WTC11 (cell line): ENCODE results near the gene OLIG1. TPM values are rescaled to one million over a fixed set of nuclear protein-coding genes. Genes with fewer than 3 reads are reported as not detected.

Source experiments
- ATAC-seq: fragments of 200-7000 bp; cut with Tn5 transposase; 2 replicates; pipeline ENCODE4 v1.10.0; 2021; ENCODE audit warnings: mild to moderate bottlenecking, moderate library complexity
- CTCF ChIA-PET: fragments of 300-600 bp; sonication (Branson Sonifier 250); formaldehyde crosslinking; loops from one replicate; lab custom pipeline; 2021; ENCODE audit warnings: antibody characterized with exemption; lab: Charles Lee
- POLR2A ChIA-PET: fragments of 350-600 bp; sonication (Branson Sonifier 250); formaldehyde crosslinking; loops from one replicate; lab custom pipeline; 2021; ENCODE audit warnings: antibody characterized with exemption; lab: Charles Lee
- DNase-seq: peaks from one replicate; pipeline ENCODE4 v3.0.0; 2021; ENCODE audit warnings: low spot score
- H3K27ac Mint-ChIP-seq: 2 replicates; pipeline ENCODE4 v1.8.0; 2021; ENCODE audit warnings: mixed read lengths
- H3K27me3 Mint-ChIP-seq: 2 replicates; pipeline ENCODE4 v1.8.0; 2021; ENCODE audit warnings: low read depth, mild to moderate bottlenecking, moderate library complexity, mixed read lengths
- H3K36me3 Mint-ChIP-seq: 2 replicates; pipeline ENCODE4 v1.8.0; 2021; ENCODE audit warnings: mixed read lengths
- H3K4me1 Mint-ChIP-seq: 2 replicates; pipeline ENCODE4 v1.8.0; 2022; ENCODE audit warnings: mixed read lengths
- H3K4me3 Mint-ChIP-seq: 2 replicates; pipeline ENCODE4 v1.8.0; 2021; ENCODE audit warnings: mild to moderate bottlenecking, moderate library complexity, mixed read lengths
- H3K9me3 Mint-ChIP-seq: 2 replicates; pipeline ENCODE4 v1.8.0; 2021; ENCODE audit warnings: mixed read lengths
- ATF1 ChIP-seq: sonication (generic); formaldehyde crosslinking; IDR thresholded peaks from 2 replicates; pipeline ENCODE4 v1.8.1; 2023; ENCODE audit warnings: mild to moderate bottlenecking, moderate library complexity, missing genetic modification reagents
- ETV6 ChIP-seq: sonication (generic); formaldehyde crosslinking; IDR thresholded peaks from 2 replicates; pipeline ENCODE4 v1.8.1; 2022; ENCODE audit warnings: mild to moderate bottlenecking, missing genetic modification reagents
- FOXK1 ChIP-seq: sonication (generic); formaldehyde crosslinking; IDR thresholded peaks from 2 replicates; pipeline ENCODE4 v1.8.0; 2022; ENCODE audit warnings: mild to moderate bottlenecking, moderate library complexity, missing genetic modification reagents
- GABPB1 ChIP-seq: sonication (generic); formaldehyde crosslinking; IDR thresholded peaks from 2 replicates; pipeline ENCODE4 v1.8.1; 2023; ENCODE audit warnings: mild to moderate bottlenecking, missing genetic modification reagents
- GRHL2 ChIP-seq: fragments of 250-450 bp; sonication (Bioruptor Pico); IDR thresholded peaks from 2 replicates; pipeline ENCODE4 v1.8.0; 2022; ENCODE audit warnings: mild to moderate bottlenecking, moderate library complexity; ENCODE audit not compliant: insufficient replicate concordance, severe bottlenecking
- MLX ChIP-seq: sonication (generic); formaldehyde crosslinking; IDR thresholded peaks from 2 replicates; pipeline ENCODE4 v1.8.1; 2023; ENCODE audit warnings: mild to moderate bottlenecking, missing genetic modification reagents, moderate library complexity
- MYBL2 ChIP-seq: sonication (generic); formaldehyde crosslinking; IDR thresholded peaks from 2 replicates; pipeline ENCODE4 v1.8.1; 2023; ENCODE audit warnings: mild to moderate bottlenecking, moderate library complexity, missing genetic modification reagents
- NFE2L1 ChIP-seq: sonication (generic); formaldehyde crosslinking; IDR thresholded peaks from 2 replicates; pipeline ENCODE4 v1.8.1; 2023; ENCODE audit warnings: missing genetic modification reagents
- NR2C2 ChIP-seq: sonication (generic); formaldehyde crosslinking; IDR thresholded peaks from 2 replicates; pipeline ENCODE4 v1.8.0; 2022; ENCODE audit warnings: mild to moderate bottlenecking, missing genetic modification reagents
- PREB ChIP-seq: sonication (generic); formaldehyde crosslinking; IDR thresholded peaks from 2 replicates; pipeline ENCODE4 v1.8.1; 2022; ENCODE audit warnings: mild to moderate bottlenecking, missing genetic modification reagents, moderate library complexity, borderline replicate concordance
- RELA ChIP-seq: sonication (generic); formaldehyde crosslinking; IDR thresholded peaks from 2 replicates; pipeline ENCODE4 v1.8.1; 2022; ENCODE audit warnings: missing genetic modification reagents, mild to moderate bottlenecking, borderline replicate concordance
- RORB ChIP-seq: fragments of 250-450 bp; sonication (Bioruptor Pico); IDR thresholded peaks from 2 replicates; pipeline ENCODE4 v1.9.0; 2021; ENCODE audit warnings: mild to moderate bottlenecking
- SMAD4 ChIP-seq: sonication (generic); formaldehyde crosslinking; IDR thresholded peaks from 2 replicates; pipeline ENCODE4 v1.8.0; 2022; ENCODE audit warnings: mild to moderate bottlenecking, missing genetic modification reagents
- STAT6 ChIP-seq: sonication (generic); formaldehyde crosslinking; conservative IDR thresholded peaks from 2 replicates; pipeline ENCODE4 v1.8.1; 2023; ENCODE audit warnings: mild to moderate bottlenecking, low read depth, missing genetic modification reagents, moderate library complexity
- TEAD4 ChIP-seq: sonication (generic); formaldehyde crosslinking; IDR thresholded peaks from 2 replicates; pipeline ENCODE4 v1.8.0; 2022; ENCODE audit warnings: mild to moderate bottlenecking, missing genetic modification reagents
- USF1 ChIP-seq: sonication (generic); formaldehyde crosslinking; IDR thresholded peaks from 2 replicates; pipeline ENCODE4 v1.8.0; 2022; ENCODE audit warnings: mild to moderate bottlenecking, missing genetic modification reagents
- USF2 ChIP-seq: sonication (generic); formaldehyde crosslinking; IDR thresholded peaks from 2 replicates; pipeline ENCODE4 v1.8.1; 2023; ENCODE audit warnings: mild to moderate bottlenecking, missing genetic modification reagents, moderate library complexity
- ZMAT4 ChIP-seq: fragments of 250-450 bp; sonication (Bioruptor Pico); IDR thresholded peaks from 2 replicates; pipeline ENCODE4 v1.9.0; 2021; ENCODE audit warnings: mild to moderate bottlenecking
- ZNF121 ChIP-seq: sonication (generic); formaldehyde crosslinking; IDR thresholded peaks from 2 replicates; pipeline ENCODE4 v1.8.0; 2023; ENCODE audit warnings: missing genetic modification reagents
- ZNF138 ChIP-seq: sonication (generic); formaldehyde crosslinking; conservative IDR thresholded peaks from 2 replicates; pipeline ENCODE4 v1.8.1; 2022; ENCODE audit warnings: mild to moderate bottlenecking, moderate library complexity, missing genetic modification reagents
- ZNF317 ChIP-seq: sonication (generic); formaldehyde crosslinking; IDR thresholded peaks from 2 replicates; pipeline ENCODE4 v1.8.1; 2023; ENCODE audit warnings: low read depth, mild to moderate bottlenecking, moderate library complexity, missing genetic modification reagents, borderline replicate concordance
- total RNA-seq: library from RNA; stranded (reverse); gene quantifications from 3 replicates; pipeline ENCODE4 v1.2.3, GENCODE V29; 2021
- TF ChIP-seq, protein P1 (sequence below): sonication (generic); formaldehyde crosslinking; IDR thresholded peaks from 2 replicates; pipeline ENCODE4 v1.8.1; 2022; ENCODE audit warnings: missing genetic modification reagents, borderline replicate concordance
- TF ChIP-seq, protein P2 (sequence below): sonication (generic); formaldehyde crosslinking; IDR thresholded peaks from 2 replicates; pipeline ENCODE4 v1.8.0; 2022; ENCODE audit warnings: mild to moderate bottlenecking, missing genetic modification reagents

OLIG1 gene
- total RNA-seq, 1 experiment from 2014 or later = 2.1 TPM

- Mint-ChIP-seq H3K36me3 (no peaks in the 10 kb centered on the region), H3K27ac (no peak overlapping the region), H3K27me3 (peaks cover 100% of the 10 kb centered on the region), H3K4me3 (no peak overlapping the region), H3K4me1 (peaks cover 50% of the 10 kb centered on the region), H3K9me3 (no peaks in the 10 kb centered on the region)
- CTCF ChIA-PET = interaction anchor here (2.4 to 4.7 kb wide), 3 partner anchors 27 to 106 kb away, joined by 10 to 23 read pairs (median 20); no protein-coding TSS in a partner anchor
- POLR2A ChIA-PET = no interaction called here
- TF ChIP-seq, protein P1, sequence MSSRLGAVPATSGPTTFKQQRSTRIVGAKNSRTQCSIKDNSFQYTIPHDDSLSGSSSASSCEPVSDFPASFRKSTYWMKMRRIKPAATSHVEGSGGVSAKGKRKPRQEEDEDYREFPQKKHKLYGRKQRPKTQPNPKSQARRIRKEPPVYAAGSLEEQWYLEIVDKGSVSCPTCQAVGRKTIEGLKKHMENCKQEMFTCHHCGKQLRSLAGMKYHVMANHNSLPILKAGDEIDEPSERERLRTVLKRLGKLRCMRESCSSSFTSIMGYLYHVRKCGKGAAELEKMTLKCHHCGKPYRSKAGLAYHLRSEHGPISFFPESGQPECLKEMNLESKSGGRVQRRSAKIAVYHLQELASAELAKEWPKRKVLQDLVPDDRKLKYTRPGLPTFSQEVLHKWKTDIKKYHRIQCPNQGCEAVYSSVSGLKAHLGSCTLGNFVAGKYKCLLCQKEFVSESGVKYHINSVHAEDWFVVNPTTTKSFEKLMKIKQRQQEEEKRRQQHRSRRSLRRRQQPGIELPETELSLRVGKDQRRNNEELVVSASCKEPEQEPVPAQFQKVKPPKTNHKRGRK (CRISPR knock-in tag) = no peak
- no peak for TF ChIP-seq ATF1 (CRISPR knock-in tag)
- TF ChIP-seq USF1 (CRISPR knock-in tag) = no peak
- TF ChIP-seq ETV6 = no peak
- no peak for TF ChIP-seq ZMAT4 (CRISPR knock-in tag)
- no peak for TF ChIP-seq STAT6 (CRISPR knock-in tag)
- no peak for TF ChIP-seq USF2
- ATAC-seq (no peak), DNase-seq (no peak)
Measured at GRCh38 chr21:33021667-33022066, 48.3 kb upstream of the OLIG1 start.

- Mint-ChIP-seq H3K4me1 (peaks cover 55% of the 10 kb centered on the region), H3K4me3 (peak overlapping the region; percentile 77), H3K27me3 (peaks cover 100% of the 10 kb centered on the region), H3K27ac (no peak overlapping the region), H3K36me3 (no peaks in the 10 kb centered on the region), H3K9me3 (no peaks in the 10 kb centered on the region)
- CTCF ChIA-PET = interaction anchor here (1.4 to 4.7 kb wide), 5 partner anchors 28 to 175 kb away, joined by 4 to 23 read pairs (median 10); no protein-coding TSS in a partner anchor
- POLR2A ChIA-PET = no interaction called here
- ATAC-seq = no peak
- no peak for TF ChIP-seq ZMAT4 (CRISPR knock-in tag)
- no peak for TF ChIP-seq ZNF138 (CRISPR knock-in tag)
- no peak for TF ChIP-seq GABPB1
- TF ChIP-seq PREB (CRISPR knock-in tag) = no peak
- TF ChIP-seq MYBL2 = no peak
- TF ChIP-seq, protein P2, sequence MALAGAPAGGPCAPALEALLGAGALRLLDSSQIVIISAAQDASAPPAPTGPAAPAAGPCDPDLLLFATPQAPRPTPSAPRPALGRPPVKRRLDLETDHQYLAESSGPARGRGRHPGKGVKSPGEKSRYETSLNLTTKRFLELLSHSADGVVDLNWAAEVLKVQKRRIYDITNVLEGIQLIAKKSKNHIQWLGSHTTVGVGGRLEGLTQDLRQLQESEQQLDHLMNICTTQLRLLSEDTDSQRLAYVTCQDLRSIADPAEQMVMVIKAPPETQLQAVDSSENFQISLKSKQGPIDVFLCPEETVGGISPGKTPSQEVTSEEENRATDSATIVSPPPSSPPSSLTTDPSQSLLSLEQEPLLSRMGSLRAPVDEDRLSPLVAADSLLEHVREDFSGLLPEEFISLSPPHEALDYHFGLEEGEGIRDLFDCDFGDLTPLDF (CRISPR knock-in tag) = no peak
- TF ChIP-seq GRHL2 (CRISPR knock-in tag) = no peak
- no peak for TF ChIP-seq SMAD4
- no peak for TF ChIP-seq TEAD4 (CRISPR knock-in tag)
- no peak for TF ChIP-seq FOXK1 (CRISPR knock-in tag)
- no peak for TF ChIP-seq ZNF317 (CRISPR knock-in tag)
- no peak for TF ChIP-seq NFE2L1
- no peak for TF ChIP-seq MLX (CRISPR knock-in tag)
- TF ChIP-seq ZNF121 = no peak
- no peak for TF ChIP-seq NR2C2 (CRISPR knock-in tag)
- no peak for TF ChIP-seq RORB
- TF ChIP-seq RELA (CRISPR knock-in tag) = no peak
- no peak for DNase-seq
Measured at GRCh38 chr21:33022489-33022827, 47.5 kb upstream of the OLIG1 start.
